IMR-90 (cell line): Measurements from ENCODE around the gene DNMT3A. TPM values are rescaled to one million over a fixed set of nuclear protein-coding genes. Genes with fewer than 3 reads are reported as not detected.

ENCODE experiments used
- ATAC-seq: fragments of 200-7000 bp; cut with Tn5 transposase; 2 replicates; pipeline ENCODE4 v1.9.1; 2020; ENCODE audit warnings: low read depth, mild to moderate bottlenecking, moderate library complexity
- BruUV-seq: library from RNA; stranded (reverse); fragments of 400-500 nt; replicated peaks from 2 replicates; lab custom pipeline; 2021; lab: Mats Ljungman, UMichigan
- CTCF ChIA-PET: fragments of 300-600 bp; formaldehyde crosslinking; extraction: SDS; loops from one replicate; lab custom pipeline; 2021; ENCODE audit warnings: antibody characterized with exemption; lab: Yijun Ruan, JAX
- POLR2A ChIA-PET: fragments of 300-600 bp; sonication (Branson Sonifier 250); formaldehyde crosslinking; loops from one replicate; lab custom pipeline; 2022; ENCODE audit warnings: antibody characterized with exemption; ENCODE audit not compliant: unreplicated experiment; lab: Charles Lee
- DNase-seq: peaks from one replicate; pipeline ENCODE4 v3.0.0; 2013
- H2AFZ ChIP-seq: replicated peaks from 2 replicates; pipeline ENCODE3; 2013; ENCODE audit warnings: low read length, mild to moderate bottlenecking; ENCODE audit not compliant: poor library complexity
- H2AK5ac ChIP-seq: 2 replicates; pipeline ENCODE4 v1.6.1; 2013; ENCODE audit warnings: low read depth, low read length, inconsistent platforms
- H2AK9ac ChIP-seq: replicated peaks from 2 replicates; pipeline ENCODE3; 2013; ENCODE audit warnings: mild to moderate bottlenecking, low read depth, low read length, moderate library complexity; ENCODE audit not compliant: poor library complexity
- H2BK120ac ChIP-seq: 2 replicates; pipeline ENCODE4 v1.6.1; 2013; ENCODE audit warnings: low read depth, low read length, inconsistent platforms
- H2BK15ac ChIP-seq: 3 replicates; pipeline ENCODE4 v1.6.1; 2013; ENCODE audit warnings: low read depth, low read length, inconsistent platforms
- H2BK20ac ChIP-seq: 2 replicates; pipeline ENCODE4 v1.6.1; 2013; ENCODE audit warnings: low read depth, mild to moderate bottlenecking, inconsistent platforms, low read length, moderate library complexity
- H2BK5ac ChIP-seq: 2 replicates; pipeline ENCODE4 v1.6.1; 2013; ENCODE audit warnings: mild to moderate bottlenecking, low read depth, low read length, inconsistent platforms; ENCODE audit not compliant: poor library complexity, severe bottlenecking
- H3K14ac ChIP-seq: replicated peaks from 2 replicates; pipeline ENCODE4 v1.6.1; 2013; ENCODE audit warnings: low read depth, low read length, inconsistent platforms
- H3K18ac ChIP-seq: 2 replicates; pipeline ENCODE4 v1.6.1; 2013; ENCODE audit warnings: low read depth, low read length, control low read depth
- H3K23ac ChIP-seq: 2 replicates; pipeline ENCODE4 v1.6.1; 2013; ENCODE audit warnings: low read depth, low read length, inconsistent platforms
- H3K27ac ChIP-seq: 2 replicates; pipeline ENCODE4 v1.5.1; 2013; ENCODE audit warnings: mild to moderate bottlenecking, control low read depth, low read length; ENCODE audit not compliant: insufficient read depth
- H3K27me3 ChIP-seq: 2 replicates; pipeline ENCODE4 v1.6.1; 2013; ENCODE audit warnings: low read length; ENCODE audit not compliant: control insufficient read depth, insufficient read depth
- H3K36me3 ChIP-seq: 2 replicates; pipeline ENCODE4 v1.6.1; 2013; ENCODE audit warnings: low read length, mixed read lengths; ENCODE audit not compliant: control insufficient read depth, insufficient read depth
- H3K4ac ChIP-seq: 2 replicates; pipeline ENCODE4 v1.6.1; 2013; ENCODE audit warnings: low read depth, low read length, inconsistent platforms
- H3K4me1 ChIP-seq: 2 replicates; pipeline ENCODE4 v1.6.1; 2013; ENCODE audit warnings: low read length, mixed read lengths; ENCODE audit not compliant: control insufficient read depth, insufficient read depth
- H3K4me2 ChIP-seq: 2 replicates; pipeline ENCODE4 v1.6.1; 2013; ENCODE audit warnings: low read depth, mild to moderate bottlenecking, control low read depth, low read length, moderate library complexity
- H3K4me3 ChIP-seq: 2 replicates; pipeline ENCODE4 v1.5.1; 2013; ENCODE audit warnings: low read depth, mild to moderate bottlenecking, control low read depth, low read length, moderate library complexity; ENCODE audit not compliant: insufficient read depth
- H3K56ac ChIP-seq: 2 replicates; pipeline ENCODE4 v1.6.1; 2013; ENCODE audit warnings: low read length, inconsistent platforms; ENCODE audit not compliant: insufficient read depth; ENCODE audit errors: extremely low read depth
- H3K79me1 ChIP-seq, 2 experiments: 2 replicates each; pipeline ENCODE4 v1.6.1; 2013; ENCODE audit warnings: low read length in 2 of 2, inconsistent platforms in 1 of 2, low read depth in 1 of 2
- H3K9ac ChIP-seq: 2 replicates; pipeline ENCODE4 v1.6.1; 2013; ENCODE audit warnings: low read depth, low read length, control low read depth
- H3K9me1 ChIP-seq: 2 replicates; pipeline ENCODE4 v1.6.1; 2013; ENCODE audit warnings: low read length, inconsistent platforms; ENCODE audit not compliant: insufficient read depth
- H3K9me3 ChIP-seq: 2 replicates; pipeline ENCODE4 v1.6.1; 2013; ENCODE audit warnings: low read length; ENCODE audit not compliant: control insufficient read depth, insufficient read depth
- H4K20me1 ChIP-seq: 2 replicates; pipeline ENCODE4 v1.6.1; 2013; ENCODE audit warnings: low read length, inconsistent platforms; ENCODE audit not compliant: insufficient read depth
- H4K5ac ChIP-seq: 2 replicates; pipeline ENCODE4 v1.6.1; 2013; ENCODE audit warnings: mild to moderate bottlenecking, low read depth, low read length, control low read depth
- H4K8ac ChIP-seq, 2 experiments: 2 replicates each; pipeline ENCODE4 v1.6.1; 2013; ENCODE audit warnings: low read depth in 2 of 2, low read length in 2 of 2, control low read depth in 1 of 2, inconsistent platforms in 1 of 2
- H4K91ac ChIP-seq: 2 replicates; pipeline ENCODE4 v1.6.1; 2013; ENCODE audit warnings: low read depth, low read length, inconsistent platforms; ENCODE audit not compliant: insufficient read depth
- CTCF ChIP-seq: conservative IDR thresholded peaks from 2 replicates; pipeline ENCODE4 v1.5.1; 2012; ENCODE audit warnings: mild to moderate bottlenecking, low read depth, low read length, improper control_type of control experiment
- ELK1 ChIP-seq: fragments of 150-350 bp; IDR thresholded peaks from 2 replicates; pipeline ENCODE4 v1.6.1; 2016; ENCODE audit warnings: low read depth, mild to moderate bottlenecking, low read length, moderate library complexity, borderline replicate concordance
- RFX5 ChIP-seq: IDR thresholded peaks from 2 replicates; pipeline ENCODE4 v1.8.0; 2012; ENCODE audit warnings: low read depth, mild to moderate bottlenecking, low read length, moderate library complexity
- SMC3 ChIP-seq: fragments of 150-350 bp; IDR thresholded peaks from 2 replicates; pipeline ENCODE4 v1.6.1; 2016; ENCODE audit warnings: low read depth, mild to moderate bottlenecking, antibody characterized with exemption, low read length, moderate library complexity
- WGBS, 2 experiments: methylation state at CpG; one replicate each; pipeline versions ENCODE4 v1.1.5 to v1.1.7; 2013; ENCODE audit warnings: missing lambda C conversion rate in 2 of 2; ENCODE audit not compliant: insufficient read length in 1 of 2; ENCODE audit errors: extremely low coverage in 2 of 2; 5-methylcytosine and 5-hydroxymethylcytosine counted together
- dilution Hi-C: fragments of 300-500 bp; cut with HindIII; formaldehyde crosslinking; loops from one replicate; pipeline ENCODE4 v1.14.3; 2018; ENCODE audit warnings: low sequenced_read_pairs; ENCODE audit not compliant: unreplicated experiment
- in situ Hi-C: fragments of 300-500 bp; cut with MboI; formaldehyde crosslinking; loops from 3 replicates; pipeline ENCODE4 v1.14.3; 2019; ENCODE audit warnings: low sequenced_read_pairs, inconsistent platforms, mixed read lengths
- intact Hi-C: fragments of 100-400 bp; cut with micrococcal nuclease; formaldehyde crosslinking; loops from 2 replicates; pipeline ENCODE4 v1.10.0; 2022
- polyA plus RNA-seq, 3 experiments: library from polyadenylated mRNA; depleted of rRNA; stranded (reverse); fragments of >200 nt; gene quantifications; 2 replicates each; pipeline ENCODE4 v1.2.3, GENCODE V29; 2012; ENCODE audit warnings: low replicate concordance in 1 of 3
- total RNA-seq: library from RNA; depleted of rRNA; stranded (reverse); fragments of >200 nt; gene quantifications from 2 replicates; pipeline ENCODE4 v1.2.3, GENCODE V29; 2012

The DNMT3A gene
- total and polyA plus RNA-seq, 2 of the 4 experiments (the other 2 are of a cell fraction): 4.4 to 9.7 TPM

- Histone ChIP-seq H3K9me1 (peaks cover 10% of the 10 kb centered on the region), H3K23ac (peak overlapping the region; percentile 28; the same call in 1 of the 2 replicates), H3K4ac (peak overlapping the region; percentile 44; the same call in 1 of the 2 replicates), H2AFZ (peak overlapping the region; percentile 87), H2AK5ac (peak overlapping the region; percentile 44), H2AK9ac (peak overlapping the region; percentile 86), H3K4me1 (peaks cover 10% of the 10 kb centered on the region), H3K9ac (no peak overlapping the region), H3K18ac (no peak overlapping the region), H3K56ac (no peak overlapping the region), H2BK120ac (no peak overlapping the region), H3K36me3 (peaks cover 22% of the 10 kb centered on the region), H4K8ac (peak overlapping the region in 1 of 2 experiments; percentile 42; a peak in 1 of 4 replicates), H3K14ac (peak overlapping the region; percentile 48), H3K79me1 (no peaks in the 10 kb centered on the region), H4K20me1 (peaks cover 5% of the 10 kb centered on the region; the same call in 1 of the 2 replicates), H3K27me3 (no peaks in the 10 kb centered on the region), H4K5ac (no peak overlapping the region), H4K91ac (no peak overlapping the region), H3K27ac (no peak overlapping the region; the same call in 1 of the 2 replicates), H3K9me3 (no peaks in the 10 kb centered on the region), H2BK5ac (no peak overlapping the region), H2BK20ac (no peak overlapping the region), H2BK15ac (no peak overlapping the region), H3K4me3 (no peak overlapping the region), H3K4me2 (no peak overlapping the region; the same call in 1 of the 2 replicates)
- DNase-seq: peak; percentile 55
- ATAC-seq: peak; percentile 53
- BruUV-seq: no TSS peak
- in situ Hi-C loops: no loop called here
- TF ChIP-seq RFX5 (no peak), ELK1 (no peak), SMC3 (no peak), CTCF (no peak)
- ChIA-PET CTCF (interaction anchor here (1.0 to 1.7 kb wide), 4 partner anchors 7 to 20 kb away, joined by 3 to 5 read pairs (median 4); no protein-coding TSS in a partner anchor), POLR2A (no interaction called here)
- intact Hi-C loops: no loop called here
- dilution Hi-C loops: no loop called here
- WGBS, 2 experiments: 17% methylated on average over 4 of the region's 15 CpGs; no CpG with 5 or more reads in 1 of the 2 experiments
Measured at GRCh38 chr2:25229279-25230197, 112.2 kb downstream of the DNMT3A start.
